ENCODE measurements around the gene TMEM132C.

GRCh38 chr12:128586451-128587029, 319.6 kb downstream of the TMEM132C start:
- TF ChIP-seq CTCF (conservative IDR thresholded peaks at IDR 0.05; ENCODE audit: low read depth in 2 of 2) (no peak), EZH2 (IDR thresholded peaks at IDR 0.05; ENCODE audit: low read depth, unreplicated experiment) (no peak), STAT1 (IDR thresholded peaks at IDR 0.05; ENCODE audit: unreplicated experiment) (no peak), POLR2AphosphoS5 (IDR thresholded peaks at IDR 0.05; ENCODE audit: low read depth) (no peak), EZH2phosphoT487 (IDR thresholded peaks at IDR 0.05; ENCODE audit: unreplicated experiment) (no peak), CREB1 (CRISPR knock-in tag; IDR thresholded peaks at IDR 0.05; ENCODE audit: low read depth) (no peak), JUNB (IDR thresholded peaks at IDR 0.05; ENCODE audit: unreplicated experiment) (no peak)
- TF ChIP-seq, protein P1, sequence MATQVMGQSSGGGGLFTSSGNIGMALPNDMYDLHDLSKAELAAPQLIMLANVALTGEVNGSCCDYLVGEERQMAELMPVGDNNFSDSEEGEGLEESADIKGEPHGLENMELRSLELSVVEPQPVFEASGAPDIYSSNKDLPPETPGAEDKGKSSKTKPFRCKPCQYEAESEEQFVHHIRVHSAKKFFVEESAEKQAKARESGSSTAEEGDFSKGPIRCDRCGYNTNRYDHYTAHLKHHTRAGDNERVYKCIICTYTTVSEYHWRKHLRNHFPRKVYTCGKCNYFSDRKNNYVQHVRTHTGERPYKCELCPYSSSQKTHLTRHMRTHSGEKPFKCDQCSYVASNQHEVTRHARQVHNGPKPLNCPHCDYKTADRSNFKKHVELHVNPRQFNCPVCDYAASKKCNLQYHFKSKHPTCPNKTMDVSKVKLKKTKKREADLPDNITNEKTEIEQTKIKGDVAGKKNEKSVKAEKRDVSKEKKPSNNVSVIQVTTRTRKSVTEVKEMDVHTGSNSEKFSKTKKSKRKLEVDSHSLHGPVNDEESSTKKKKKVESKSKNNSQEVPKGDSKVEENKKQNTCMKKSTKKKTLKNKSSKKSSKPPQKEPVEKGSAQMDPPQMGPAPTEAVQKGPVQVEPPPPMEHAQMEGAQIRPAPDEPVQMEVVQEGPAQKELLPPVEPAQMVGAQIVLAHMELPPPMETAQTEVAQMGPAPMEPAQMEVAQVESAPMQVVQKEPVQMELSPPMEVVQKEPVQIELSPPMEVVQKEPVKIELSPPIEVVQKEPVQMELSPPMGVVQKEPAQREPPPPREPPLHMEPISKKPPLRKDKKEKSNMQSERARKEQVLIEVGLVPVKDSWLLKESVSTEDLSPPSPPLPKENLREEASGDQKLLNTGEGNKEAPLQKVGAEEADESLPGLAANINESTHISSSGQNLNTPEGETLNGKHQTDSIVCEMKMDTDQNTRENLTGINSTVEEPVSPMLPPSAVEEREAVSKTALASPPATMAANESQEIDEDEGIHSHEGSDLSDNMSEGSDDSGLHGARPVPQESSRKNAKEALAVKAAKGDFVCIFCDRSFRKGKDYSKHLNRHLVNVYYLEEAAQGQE (IDR thresholded peaks at IDR 0.05; ENCODE audit: unreplicated experiment) = no peak
- TF ChIP-seq, protein P2, sequence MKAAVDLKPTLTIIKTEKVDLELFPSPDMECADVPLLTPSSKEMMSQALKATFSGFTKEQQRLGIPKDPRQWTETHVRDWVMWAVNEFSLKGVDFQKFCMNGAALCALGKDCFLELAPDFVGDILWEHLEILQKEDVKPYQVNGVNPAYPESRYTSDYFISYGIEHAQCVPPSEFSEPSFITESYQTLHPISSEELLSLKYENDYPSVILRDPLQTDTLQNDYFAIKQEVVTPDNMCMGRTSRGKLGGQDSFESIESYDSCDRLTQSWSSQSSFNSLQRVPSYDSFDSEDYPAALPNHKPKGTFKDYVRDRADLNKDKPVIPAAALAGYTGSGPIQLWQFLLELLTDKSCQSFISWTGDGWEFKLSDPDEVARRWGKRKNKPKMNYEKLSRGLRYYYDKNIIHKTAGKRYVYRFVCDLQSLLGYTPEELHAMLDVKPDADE (IDR thresholded peaks at IDR 0.05) = no peak

Data from GM23338 (cell line).